Heart left ventricle (tissue), 16 donors: ENCODE results near the gene RAD51B. TPM values are rescaled to one million over a fixed set of nuclear protein-coding genes. Genes with fewer than 3 reads are reported as not detected.
A peak's percentile ranks its signal among the peaks of the same experiment; 100 is the strongest.

Source experiments
- ATAC-seq, 4 donors: fragments of 200-7000 bp; cut with Tn5 transposase; one replicate each; pipeline ENCODE4 v1.9.1; 2020 to 2022; ENCODE audit warnings: moderate library complexity in 4 of 4, mild to moderate bottlenecking in 3 of 4, moderate number of reproducible peaks in 1 of 4
- DNase-seq, 5 donors: peaks; one replicate each; pipeline ENCODE4 v3.0.0-alpha.2; 2020
- H3K27ac ChIP-seq, 12 donors: fragments of 200-600 bp; sonication (generic) in 4 of 12; one replicate each; pipeline versions ENCODE4 v1.5.0 to v1.8.0; 2016 to 2022; ENCODE audit warnings: mild to moderate bottlenecking in 2 of 12
- H3K27me3 ChIP-seq, 9 donors: fragments of 200-600 bp; sonication (generic) in 2 of 9; one replicate each; pipeline versions ENCODE4 v1.5.1 to v1.8.0; 2016 to 2022; ENCODE audit warnings: mild to moderate bottlenecking in 3 of 9
- H3K36me3 ChIP-seq, 9 donors: fragments of 200-600 bp; sonication (generic) in 2 of 9; one replicate each; pipeline versions ENCODE4 v1.5.0 to v1.8.0; 2018 to 2022; ENCODE audit warnings: mild to moderate bottlenecking in 2 of 9
- H3K4me1 ChIP-seq, 12 donors: fragments of 200-600 bp; sonication (generic) in 4 of 12; one replicate each; pipeline versions ENCODE4 v1.5.0 to v1.8.0; 2016 to 2022; ENCODE audit warnings: mild to moderate bottlenecking in 3 of 12
- H3K4me3 ChIP-seq, 12 donors: fragments of 200-600 bp; sonication (generic) in 4 of 12; one replicate each; pipeline versions ENCODE4 v1.5.0 to v1.8.0; 2017 to 2022; ENCODE audit warnings: mild to moderate bottlenecking in 9 of 12, moderate library complexity in 4 of 12
- H3K9me3 ChIP-seq, 12 donors: fragments of 200-600 bp; sonication (generic) in 4 of 12; one replicate each; pipeline versions ENCODE4 v1.5.0 to v1.8.0; 2016 to 2022; ENCODE audit warnings: mild to moderate bottlenecking in 1 of 12
- POLR2A ChIP-seq, 2 donors: fragments of 450-650 bp; IDR thresholded peaks; one replicate each; pipeline ENCODE4 v1.6.1; 2017; ENCODE audit warnings: antibody characterized with exemption in 2 of 2, mild to moderate bottlenecking in 2 of 2, moderate library complexity in 2 of 2
- WGBS, 4 donors: extraction: QIAGEN DNeasy Blood & Tissue Kit in 2 of 4; methylation state at CpG; one replicate each; pipeline versions ENCODE4 v1.1.5 to v1.1.7; 2013 to 2018; 5-methylcytosine and 5-hydroxymethylcytosine counted together
- intact Hi-C, 10 donors: fragments of 100-400 bp; cut with DNase I; formaldehyde crosslinking; loops; one replicate each; pipeline versions ENCODE4 v1.11.1 to v1.14.2; 2022
- polyA plus RNA-seq, 2 donors: library from polyadenylated mRNA; stranded (reverse); fragments of 200-250 nt; gene quantifications; one replicate each; pipeline ENCODE4 v1.2.3, GENCODE V29; 2013
- total RNA-seq, 9 donors: library from RNA; depleted of rRNA in 2 of 9; stranded (reverse); fragments of >200 nt in 2 of 9; fragmentation: NEBNext Ultra II Directional in 3 of 9; extraction: Animal tissue kit (Norgen Biotek cat#: 25700) in 3 of 9; gene quantifications; one replicate each; pipeline versions ENCODE4 v1.1.0 to v1.2.4, GENCODE V29; 2016 to 2023
- TF ChIP-seq, protein P1 (sequence below), 12 donors: fragments of 200-600 bp; sonication (generic) in 4 of 12; IDR thresholded peaks; one replicate each; pipeline versions ENCODE4 v1.5.0 to v1.8.0; 2018 to 2022; ENCODE audit warnings: antibody characterized with exemption in 12 of 12, mild to moderate bottlenecking in 5 of 12
- donor health status: ischemic (EF 13 %, LVEDD 7.1; RV severe dilation, severe dysfunction).
- donor health status: healthy with polysubstance abuse.
- donor health status: DM: no; HTN: yes; CAD: no.
- donor health status: DM: no; HTN: no; CAD: no.
- donor health status: ischemic (EF 25% LVEDD 6.9; RV normal size, moderate dysfunction).
- donor health status: ischemic (EF 25% LVEDD 5.7; RV mildly dilated, moderate dysfunction).
- donor health status: healthy.
- donor health status: DM: yes; HTN: yes; CAD: no.
- donor health status: ischemic (EF 35%, LVEDD 5.7; RV mildly dilated, moderate dysfunction).
- donor health status: nonischemic (EF 11% LVEDD 7.7; RV severe dilation, severe dysfunction).
- donor health status: DM: yes; HTN: yes; CAD: no.
- donor health status: PGD.
- donor health status: ischemic (EF 29% LVEDD 5.4; RV normal size, mild dysfunction).
- donor health status: nonischemic (EF 23%, LVEDD 6.1; RV moderate dilation, normal function).

Gene RAD51B
- total and polyA plus RNA-seq, 11 donors = 1.3 to 11.3 (median 3.2) TPM

DNA sequence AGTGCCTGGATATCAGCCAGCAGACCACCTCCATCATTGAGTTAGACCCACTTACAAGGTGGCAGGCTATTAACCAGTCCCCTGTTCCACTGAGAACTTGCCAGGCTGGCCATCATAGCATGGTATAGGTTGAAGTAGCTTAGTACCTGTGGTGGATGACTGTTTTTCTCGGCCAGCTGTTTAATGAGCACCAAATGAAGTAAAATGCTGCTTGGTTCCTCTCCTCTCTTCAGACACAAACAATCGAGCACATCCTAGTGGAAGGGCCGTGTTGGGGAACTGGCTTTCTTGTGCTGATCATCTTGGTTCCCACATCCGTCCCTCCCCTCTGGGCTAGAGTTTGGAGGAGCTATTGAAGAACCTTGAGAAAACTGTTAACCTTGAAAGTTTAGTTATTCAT is 486.2 kb downstream of the RAD51B start:
- DNase-seq (no peak), ATAC-seq (no peak)
- no peak overlapping the region for H3K27ac ChIP-seq
- no peak overlapping the region for H3K4me3 ChIP-seq
- H3K9me3 ChIP-seq = peaks cover 0 to 4% (median 0%) of the 10 kb centered on the region in 12 donors
- no peaks in the 10 kb centered on the region for H3K36me3 ChIP-seq
- intact Hi-C loops = loop anchor here in 1 of 10 donors (10.0 kb wide), 1 partner anchor 51 kb away; no protein-coding TSS in a partner anchor
- TF ChIP-seq, protein P1, sequence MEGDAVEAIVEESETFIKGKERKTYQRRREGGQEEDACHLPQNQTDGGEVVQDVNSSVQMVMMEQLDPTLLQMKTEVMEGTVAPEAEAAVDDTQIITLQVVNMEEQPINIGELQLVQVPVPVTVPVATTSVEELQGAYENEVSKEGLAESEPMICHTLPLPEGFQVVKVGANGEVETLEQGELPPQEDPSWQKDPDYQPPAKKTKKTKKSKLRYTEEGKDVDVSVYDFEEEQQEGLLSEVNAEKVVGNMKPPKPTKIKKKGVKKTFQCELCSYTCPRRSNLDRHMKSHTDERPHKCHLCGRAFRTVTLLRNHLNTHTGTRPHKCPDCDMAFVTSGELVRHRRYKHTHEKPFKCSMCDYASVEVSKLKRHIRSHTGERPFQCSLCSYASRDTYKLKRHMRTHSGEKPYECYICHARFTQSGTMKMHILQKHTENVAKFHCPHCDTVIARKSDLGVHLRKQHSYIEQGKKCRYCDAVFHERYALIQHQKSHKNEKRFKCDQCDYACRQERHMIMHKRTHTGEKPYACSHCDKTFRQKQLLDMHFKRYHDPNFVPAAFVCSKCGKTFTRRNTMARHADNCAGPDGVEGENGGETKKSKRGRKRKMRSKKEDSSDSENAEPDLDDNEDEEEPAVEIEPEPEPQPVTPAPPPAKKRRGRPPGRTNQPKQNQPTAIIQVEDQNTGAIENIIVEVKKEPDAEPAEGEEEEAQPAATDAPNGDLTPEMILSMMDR (IDR thresholded peaks at IDR 0.05) = no peak
- TF ChIP-seq POLR2A (IDR thresholded peaks at IDR 0.05) = no peak
- peaks cover 0 to 40% (median 9%) of the 10 kb centered on the region in 12 donors for H3K4me1 ChIP-seq
- H3K27me3 ChIP-seq = no peaks in the 10 kb centered on the region
- 90 to 96% (median 93%) methylated on average over 4 of the region's 4 CpGs for WGBS, 4 donors

DNA sequence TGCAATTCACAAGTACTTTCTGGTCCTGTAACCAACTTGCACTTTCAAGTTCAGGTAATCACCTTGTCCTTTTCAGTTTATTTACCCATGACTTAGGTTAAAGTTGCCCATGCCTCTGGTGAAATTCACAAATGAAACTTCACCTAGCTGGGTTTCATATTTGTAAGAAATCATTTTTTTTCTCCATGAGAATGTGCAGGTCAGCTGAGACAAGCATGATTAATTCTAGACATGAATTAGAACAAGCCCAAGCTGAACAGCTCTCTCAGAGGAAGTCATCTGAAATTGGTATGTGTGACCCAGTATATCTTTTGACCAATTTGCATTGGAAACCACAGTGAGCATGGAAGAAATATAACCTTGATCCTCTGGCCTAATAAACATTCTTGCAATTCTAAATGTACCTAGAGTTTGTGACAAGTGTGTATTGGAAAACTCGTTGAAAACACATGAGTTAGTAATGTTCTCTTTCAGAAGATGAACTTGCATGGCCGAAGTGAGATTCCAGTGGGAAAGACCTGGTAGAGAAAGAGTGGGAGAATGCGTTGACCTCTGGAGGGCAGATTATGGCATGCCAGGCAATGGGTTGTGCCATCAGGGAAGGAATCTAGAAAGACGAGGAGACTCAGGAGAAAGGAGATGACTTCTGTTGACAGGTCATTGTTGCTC is 486.8 kb downstream of the RAD51B start:
- Histone ChIP-seq H3K27ac (peak overlapping the region in 1 of 12 donors; percentile 74), H3K36me3 (no peaks in the 10 kb centered on the region), H3K27me3 (no peaks in the 10 kb centered on the region), H3K4me3 (no peak overlapping the region), H3K9me3 (peaks cover 0 to 4% (median 0%) of the 10 kb centered on the region in 12 donors), H3K4me1 (peaks cover 0 to 33% (median 9%) of the 10 kb centered on the region in 12 donors)
- no peak for ATAC-seq
- intact Hi-C loops = loop anchor here in 1 of 10 donors (10.0 kb wide), 1 partner anchor 52 kb away; no protein-coding TSS in a partner anchor
- WGBS, 4 donors = 95 to 97% (median 96%) methylated on average over 4 of the region's 4 CpGs
- no peak for DNase-seq
- no peak for TF ChIP-seq POLR2A (IDR thresholded peaks at IDR 0.05)

DNA sequence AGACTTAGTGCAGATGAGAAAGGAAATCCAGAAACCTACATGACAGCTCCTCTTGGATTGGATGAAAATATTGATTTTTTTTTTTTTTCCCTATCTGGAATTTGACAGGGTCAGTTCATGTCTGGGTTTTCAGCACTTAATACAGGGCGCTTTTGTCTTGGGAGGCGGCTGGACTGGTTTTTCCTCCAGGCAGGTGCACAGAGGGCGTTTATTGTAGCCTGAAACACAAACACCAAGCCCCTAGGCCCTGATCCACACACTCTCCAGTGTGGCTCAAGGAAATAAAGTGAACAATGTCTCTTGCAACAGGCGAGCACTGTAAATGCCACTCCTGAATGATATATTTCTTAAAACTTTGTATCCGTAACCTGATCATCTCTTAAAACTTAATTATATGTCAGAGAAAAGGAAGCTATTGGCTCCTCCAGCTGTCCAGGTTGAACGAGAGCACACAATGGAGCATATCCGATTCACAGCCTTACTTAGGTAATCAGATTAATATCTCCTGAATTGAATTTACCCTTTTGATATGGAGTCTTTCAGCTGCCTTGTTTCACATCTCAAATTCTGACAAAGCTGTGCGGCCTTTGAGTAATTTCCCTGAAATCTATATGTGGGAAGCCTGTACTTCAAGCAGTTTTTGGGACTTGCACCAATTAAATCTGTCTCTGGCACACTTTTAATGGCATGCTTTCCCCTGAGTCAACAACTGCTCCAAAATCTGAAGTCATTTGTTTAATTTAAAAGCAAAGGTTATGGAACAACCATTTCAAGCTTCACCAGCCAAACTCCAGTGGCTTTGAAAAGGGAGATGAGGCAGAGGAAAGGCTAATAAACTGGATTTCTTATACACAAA is 487.6 kb downstream of the RAD51B start:
- whole genome bisulfite sequencing, 4 donors = 89 to 95% (median 93%) methylated on average over 8 of the region's 8 CpGs
- intact Hi-C loops = loop anchor here in 1 of 10 donors (10.0 kb wide), 1 partner anchor 52 kb away; no protein-coding TSS in a partner anchor

DNA sequence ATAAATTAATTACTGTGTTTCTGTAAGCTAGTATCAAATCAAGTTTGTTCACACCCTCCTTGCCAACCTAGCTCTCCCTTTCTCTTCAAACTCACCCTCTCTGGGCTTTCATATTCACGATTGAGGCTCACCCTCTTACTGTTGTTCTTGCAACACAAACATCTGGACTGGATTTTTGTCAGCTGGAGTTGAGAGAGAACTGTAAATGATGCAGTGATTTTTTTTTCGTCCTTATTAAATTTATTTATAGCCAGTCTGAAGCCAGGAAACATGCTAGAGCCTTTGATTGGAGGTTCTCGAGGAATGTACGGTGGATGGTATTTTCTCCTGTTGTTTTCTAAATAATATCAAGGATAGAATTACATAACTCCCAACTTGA is 488.2 kb downstream of the RAD51B start:
- no peak for TF ChIP-seq POLR2A (IDR thresholded peaks at IDR 0.05)
- TF ChIP-seq, protein P1 (IDR thresholded peaks at IDR 0.05) = no peak
- intact Hi-C loops = loop anchor here in 1 of 10 donors (10.0 kb wide), 1 partner anchor 53 kb away; no protein-coding TSS in a partner anchor
- peaks cover 0 to 3% (median 0%) of the 10 kb centered on the region in 12 donors for H3K9me3 ChIP-seq
- H3K4me1 ChIP-seq = peaks cover 0 to 33% (median 9%) of the 10 kb centered on the region in 12 donors
- H3K36me3 ChIP-seq = no peaks in the 10 kb centered on the region
- ATAC-seq = peak; percentile 57 to 85 (median 62)
- peak overlapping the region in 9 of 12 donors; percentile 2 to 74 (median 49) for H3K27ac ChIP-seq
- H3K27me3 ChIP-seq = no peaks in the 10 kb centered on the region
- 63 to 71% (median 65%) methylated on average over 4 of the region's 4 CpGs for WGBS, 4 donors
- no peak for DNase-seq
- no peak overlapping the region for H3K4me3 ChIP-seq

More for the DNA sequence above, 487.6 kb downstream of the RAD51B start:
- Histone ChIP-seq H3K27ac (peak overlapping the region in 9 of 12 donors; percentile 2 to 74 (median 49)), H3K36me3 (no peaks in the 10 kb centered on the region), H3K4me3 (no peak overlapping the region), H3K9me3 (peaks cover 0 to 4% (median 0%) of the 10 kb centered on the region in 12 donors), H3K4me1 (peaks cover 0 to 33% (median 9%) of the 10 kb centered on the region in 12 donors), H3K27me3 (no peaks in the 10 kb centered on the region)
- TF ChIP-seq POLR2A (IDR thresholded peaks at IDR 0.05) = no peak
- TF ChIP-seq, protein P1 (IDR thresholded peaks at IDR 0.05) = no peak
- ATAC-seq (peak in 2 of 4 donors; percentile 40 to 68), DNase-seq (no peak)
